Activated CD8-positive, alpha-beta memory T cell treated with anti-CD3 and anti-CD28 coated beads, Interleukin-2, amount 50 U/mL, for 24 hours (primary cell): Measurements from ENCODE around the gene CES2.

Source experiments
- DNase-seq: peaks from one replicate; pipeline ENCODE4 v3.0.0-alpha.2; 2020; ENCODE audit errors: extremely low read depth

The CES2 gene

GRCh38 chr16:66902648-66903543 lies 32.4 kb upstream of the CES2 start:
- DNase-seq, result no peak

- no peak for DNase-seq
These were observed 31.5 kb upstream of the CES2 start for GRCh38 chr16:66903544-66904427.

GRCh38 chr16:66904428-66904845 lies 30.9 kb upstream of the CES2 start:
- DNase-seq, result no peak

GRCh38 chr16:66904846-66905632 lies 30.3 kb upstream of the CES2 start:
- DNase-seq, result no peak

- no peak for DNase-seq
These were observed 29.4 kb upstream of the CES2 start for GRCh38 chr16:66905633-66906539.

GRCh38 chr16:66906916-66907836 lies 28.1 kb upstream of the CES2 start:
- DNase-seq, result no peak

GRCh38 chr16:66908116-66908515 lies 27.2 kb upstream of the CES2 start:
- DNase-seq, result no peak

- no peak for DNase-seq
These were observed 26.4 kb upstream of the CES2 start for GRCh38 chr16:66908762-66909559.

- no peak for DNase-seq
These were observed 25.0 kb upstream of the CES2 start for GRCh38 chr16:66910175-66910940.

- DNase-seq, result no peak
These were observed 24.2 kb upstream of the CES2 start for GRCh38 chr16:66911112-66911511.

GRCh38 chr16:66911801-66912200 lies 23.5 kb upstream of the CES2 start:
- no peak for DNase-seq

- no peak for DNase-seq
These were observed 22.2 kb upstream of the CES2 start for GRCh38 chr16:66913081-66913480.

- no peak for DNase-seq
These were observed 21.6 kb upstream of the CES2 start for GRCh38 chr16:66913711-66914110.

GRCh38 chr16:66914541-66914940 lies 20.8 kb upstream of the CES2 start:
- no peak for DNase-seq

- DNase-seq, result no peak
These were observed 20.3 kb upstream of the CES2 start for GRCh38 chr16:66915041-66915440.

- DNase-seq, result no peak
These were observed 18.8 kb upstream of the CES2 start for GRCh38 chr16:66916518-66916917.

- DNase-seq, result no peak
These were observed 17.6 kb upstream of the CES2 start for GRCh38 chr16:66917741-66918140.

- DNase-seq, result no peak
These were observed 17.0 kb upstream of the CES2 start for GRCh38 chr16:66918355-66918754.
